Fibroblast of upper back skin (primary cell): ENCODE measurements around the gene MEGF6.

Experiments
- DNase-seq: peaks from one replicate; pipeline ENCODE4 v3.0.0-alpha.2; 2013

MEGF6 gene

GRCh38 chr1:3645666-3646355, 34.5 kb upstream of the MEGF6 start:
- DNase-seq = no peak

DNA sequence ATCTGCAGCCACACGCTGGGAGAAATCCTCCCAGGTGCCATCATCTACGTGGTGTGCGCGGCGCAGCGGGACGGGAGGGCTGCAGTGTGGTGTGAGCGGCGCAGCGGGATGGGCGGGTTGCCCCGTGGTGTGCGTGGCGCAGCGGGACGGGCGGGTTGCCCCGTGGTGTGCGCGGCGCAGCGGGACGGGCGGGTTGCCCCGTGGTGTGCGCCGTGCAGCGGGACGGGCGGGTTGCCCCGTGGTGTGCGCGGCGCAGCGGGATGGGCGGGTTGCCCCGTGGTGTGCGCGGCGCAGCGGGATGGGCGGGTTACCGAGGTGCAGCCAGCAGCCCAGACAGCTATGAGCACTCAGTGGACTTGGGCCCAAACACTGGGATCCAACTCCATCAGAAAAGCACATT, 33.9 kb upstream of the MEGF6 start:
- DNase-seq = no peak

- no peak for DNase-seq
Measured at GRCh38 chr1:3644273-3644672, 33.0 kb upstream of the MEGF6 start.

GRCh38 chr1:3642919-3643675, 31.8 kb upstream of the MEGF6 start:
- DNase-seq = no peak

DNA sequence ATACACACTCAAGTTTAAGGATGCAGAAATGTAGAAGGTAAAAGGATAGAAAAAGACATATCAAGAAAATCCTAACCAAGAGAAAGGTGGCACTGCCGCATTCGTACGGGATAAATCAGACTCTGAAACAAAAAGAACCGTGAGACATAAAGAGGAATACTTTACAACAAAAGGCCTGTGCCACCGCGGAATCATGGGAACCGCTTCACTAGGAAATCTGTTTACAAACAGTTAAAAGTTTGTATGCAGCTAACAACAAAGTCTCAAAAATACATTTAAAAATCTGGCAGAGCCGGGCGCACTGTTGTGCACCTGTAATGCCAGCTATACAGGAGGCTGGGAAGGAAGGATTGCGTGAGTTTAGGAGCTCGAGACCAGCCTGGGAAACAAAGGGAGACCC, 30.5 kb upstream of the MEGF6 start:
- no peak for DNase-seq

DNA sequence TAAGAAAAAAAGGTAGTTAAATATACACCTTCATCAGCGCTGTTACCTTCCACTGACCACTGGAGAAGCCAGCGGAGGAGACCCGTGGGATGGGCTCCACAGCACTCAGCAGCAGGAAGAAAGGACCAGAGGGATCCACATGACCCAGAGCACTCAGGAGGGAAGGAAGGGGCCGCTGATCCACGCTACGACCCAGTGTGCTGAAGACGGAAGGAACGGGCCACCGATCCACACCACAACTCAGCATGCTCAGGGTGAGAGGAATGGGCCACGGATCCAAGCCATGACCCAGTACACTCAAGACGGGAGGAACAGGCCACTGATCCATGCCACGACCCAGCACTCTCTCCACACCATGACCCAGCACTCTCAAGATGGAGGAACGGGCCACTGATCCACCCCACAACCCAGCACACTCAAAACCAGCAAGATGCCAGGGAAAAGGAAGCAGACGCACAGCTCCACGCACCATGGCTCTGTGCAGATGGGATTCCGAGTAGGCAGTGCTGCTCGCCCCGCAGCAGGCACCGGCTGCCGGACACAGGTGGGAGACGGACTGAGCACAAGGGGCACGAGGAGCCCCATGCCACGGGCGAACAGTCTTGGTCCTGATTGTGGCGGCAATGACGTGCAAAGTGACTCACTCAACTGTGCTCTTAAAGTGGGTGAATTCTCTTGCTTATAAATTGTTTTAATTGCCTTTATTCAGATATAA, 29.9 kb upstream of the MEGF6 start:
- no peak for DNase-seq

DNA sequence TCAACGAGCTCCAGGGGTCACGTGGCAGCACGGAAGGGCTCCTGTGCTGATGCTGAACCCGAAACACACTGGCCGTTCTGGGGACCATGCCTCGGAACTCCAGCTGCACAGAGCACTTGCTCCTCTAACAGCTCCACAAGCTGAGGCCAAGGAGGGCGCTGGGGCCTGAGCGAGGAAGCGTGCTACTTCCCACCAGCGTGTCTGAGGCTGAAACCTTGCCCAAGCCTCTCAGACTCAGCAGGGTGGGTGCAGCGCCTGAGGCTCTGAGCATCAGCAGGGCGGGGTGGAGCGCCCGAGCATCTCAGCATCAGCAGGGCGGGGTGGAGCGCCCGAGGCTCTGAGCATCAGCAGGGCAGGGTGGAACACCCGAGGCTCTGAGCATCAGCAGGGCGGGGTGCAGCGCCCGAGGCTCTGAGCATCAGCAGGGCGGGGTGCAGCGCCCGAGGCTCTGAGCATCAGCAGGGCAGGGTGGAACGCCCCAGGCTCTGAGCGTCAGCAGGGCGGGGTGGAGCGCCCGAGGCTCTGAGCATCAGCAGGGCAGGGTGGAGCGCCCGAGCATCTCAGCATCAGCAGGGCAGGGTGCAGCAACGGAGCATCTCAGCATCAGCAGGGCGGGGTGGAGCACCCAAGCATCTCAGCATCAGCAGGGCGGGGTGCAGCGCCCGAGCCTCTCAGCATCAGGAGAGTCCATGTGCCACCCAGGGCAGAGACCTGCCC, 29.0 kb upstream of the MEGF6 start:
- DNase-seq = no peak

DNA sequence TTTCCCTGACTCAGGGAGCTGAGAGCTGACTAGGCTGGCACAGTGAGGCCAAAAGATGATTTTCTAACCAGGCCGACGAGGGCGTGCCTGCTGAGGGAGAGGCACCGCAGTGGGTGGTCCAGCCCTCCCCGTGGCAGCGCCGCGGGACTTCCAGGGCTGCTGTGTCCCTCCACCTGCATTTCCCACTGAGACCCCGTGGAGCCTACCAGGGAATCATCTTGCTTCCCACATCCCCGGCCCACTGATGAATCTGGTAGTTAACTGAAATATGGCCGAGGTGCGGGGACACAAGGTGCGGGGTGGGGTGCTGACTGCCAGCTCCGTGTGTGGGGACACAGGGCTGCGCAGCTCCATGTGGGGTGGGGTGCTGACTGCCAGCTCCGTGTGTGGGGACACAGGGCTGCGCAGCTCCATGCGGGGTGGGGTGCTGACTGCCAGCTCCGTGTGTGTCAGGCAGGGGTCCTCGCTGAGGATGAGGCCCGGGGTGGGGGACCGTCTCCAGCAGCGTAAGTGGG, 28.1 kb upstream of the MEGF6 start:
- DNase-seq = no peak

- no peak for DNase-seq
Measured at GRCh38 chr1:3638676-3639075, 27.4 kb upstream of the MEGF6 start.

GRCh38 chr1:3638027-3638426, 26.7 kb upstream of the MEGF6 start:
- DNase-seq = no peak

- DNase-seq = no peak
Measured at GRCh38 chr1:3636531-3636930, 25.2 kb upstream of the MEGF6 start.

DNA sequence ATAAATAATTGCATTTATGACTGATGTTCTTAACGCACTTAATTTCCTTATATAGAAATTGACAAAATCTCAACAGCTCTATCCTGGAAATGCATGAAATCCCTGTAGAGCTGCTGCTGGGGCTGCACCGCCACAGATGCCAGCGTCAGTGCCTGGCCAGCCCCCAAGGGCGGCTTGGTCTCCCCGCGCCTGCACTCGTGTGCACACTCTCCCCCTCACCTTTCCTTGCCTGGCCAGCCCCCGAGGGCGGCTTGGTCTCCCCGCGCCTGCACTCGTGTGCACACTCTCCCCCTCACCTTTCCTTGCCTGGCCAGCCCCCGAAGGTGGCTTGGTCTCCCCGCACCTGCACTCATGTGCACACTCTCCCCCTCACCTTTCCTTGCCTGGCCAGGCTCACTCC, 24.8 kb upstream of the MEGF6 start:
- DNase-seq = no peak

DNA sequence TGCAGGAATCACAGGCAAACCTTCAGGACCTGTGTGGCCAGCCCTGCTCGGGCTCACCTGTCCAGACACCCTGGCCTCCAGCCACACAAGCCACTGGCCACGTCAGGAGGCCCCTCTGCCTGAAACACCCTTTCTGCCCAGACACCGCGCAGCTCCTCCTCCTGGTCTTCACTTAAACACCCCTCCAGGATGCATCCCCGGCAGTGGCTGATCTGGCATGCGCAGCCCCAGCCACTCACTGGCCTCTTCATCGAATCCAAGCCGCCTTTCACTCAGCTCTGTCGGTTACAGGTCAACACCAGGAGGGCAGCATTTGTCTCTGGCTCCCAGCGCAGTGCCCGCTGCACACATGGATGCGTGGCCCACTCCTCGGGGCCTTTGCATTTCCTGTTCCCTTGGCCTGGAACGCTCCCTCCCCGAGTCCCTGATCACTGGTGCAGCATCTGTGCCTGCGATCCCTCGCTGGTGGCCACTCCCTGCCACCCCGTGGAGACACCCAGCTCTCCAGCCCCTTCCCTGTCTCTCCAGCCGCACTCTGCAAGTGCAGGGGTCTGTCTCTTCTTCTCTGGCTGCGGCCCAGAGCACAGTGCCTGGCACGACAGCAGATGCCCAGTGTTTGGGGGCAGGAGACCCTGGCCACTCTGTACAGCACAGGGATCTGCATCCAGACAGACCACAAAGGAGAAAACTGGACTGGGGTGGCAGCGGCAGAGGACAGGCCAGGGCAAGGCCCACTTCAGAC, 22.9 kb upstream of the MEGF6 start:
- no peak for DNase-seq

- no peak for DNase-seq
Measured at GRCh38 chr1:3633344-3634058, 22.2 kb upstream of the MEGF6 start.

DNA sequence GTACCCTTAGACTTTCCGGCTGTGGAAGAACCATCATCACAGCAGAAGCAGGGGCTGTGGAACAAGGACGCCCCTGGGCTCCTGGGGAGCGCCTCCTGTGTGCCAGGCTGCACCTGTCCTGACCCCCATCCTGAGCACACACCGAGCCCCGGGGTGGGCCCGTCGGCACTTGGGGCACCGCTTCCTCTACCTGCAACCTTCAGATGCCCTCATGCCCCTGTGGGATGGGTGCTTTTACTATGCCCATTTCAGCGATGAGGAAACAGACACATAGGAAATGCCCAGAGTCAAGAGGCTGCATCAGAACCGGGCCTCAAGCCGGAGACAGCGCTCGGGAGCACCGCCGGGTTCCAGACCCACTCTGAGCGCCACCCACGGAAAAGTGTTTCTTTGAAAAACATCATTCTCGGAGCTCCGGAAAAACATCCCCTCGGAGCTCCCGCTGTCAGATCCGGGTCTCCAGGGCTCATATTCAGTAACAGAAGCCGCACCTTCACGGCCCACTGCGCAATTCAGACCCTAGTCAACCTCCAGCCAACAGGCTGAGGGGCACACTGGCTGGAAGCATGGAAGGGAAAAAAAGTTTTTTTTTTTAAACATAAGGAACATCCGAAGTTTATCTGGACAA, 21.5 kb upstream of the MEGF6 start:
- DNase-seq = no peak

DNA sequence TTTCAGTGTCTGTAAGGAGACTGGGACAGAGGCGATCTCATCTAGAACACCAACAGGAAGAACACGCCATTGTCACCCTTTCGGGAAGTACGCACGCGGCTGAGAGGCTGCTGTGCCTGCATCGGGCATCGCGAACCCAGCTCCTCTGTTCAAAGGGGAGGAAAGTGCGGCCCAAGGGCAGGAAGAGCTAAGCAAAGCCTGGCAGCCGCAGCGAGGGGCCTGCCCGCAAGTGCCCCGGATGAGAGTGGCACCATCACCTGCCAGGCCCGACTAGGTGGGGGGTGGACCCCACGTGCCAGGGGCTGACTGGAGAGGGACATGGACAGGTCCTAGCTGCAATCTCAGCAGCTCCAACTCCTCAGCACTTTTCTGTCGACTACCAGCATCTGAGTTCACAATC, 21.0 kb upstream of the MEGF6 start:
- no peak for DNase-seq

- DNase-seq = no peak
Measured at GRCh38 chr1:3631320-3632260, 20.3 kb upstream of the MEGF6 start.

DNA sequence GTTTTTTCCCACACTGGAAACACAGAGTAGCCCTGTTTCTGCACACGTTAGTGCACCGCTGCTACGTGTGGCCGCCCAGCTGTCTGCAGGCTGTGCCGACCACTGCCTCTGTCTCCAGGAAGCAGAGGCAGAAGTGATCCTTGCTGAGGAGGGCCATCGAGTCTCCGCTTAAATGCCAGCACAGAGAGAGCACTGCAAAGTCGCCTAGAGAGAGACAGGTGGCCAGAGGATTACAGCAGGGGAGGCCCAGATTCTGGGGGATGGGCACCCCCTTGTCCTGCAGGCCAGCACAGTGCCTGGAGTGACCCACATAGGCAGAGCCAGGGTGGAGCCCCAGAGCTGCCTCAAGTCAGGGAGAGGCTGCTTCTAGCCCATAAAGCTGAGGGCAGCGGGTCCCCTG, 19.6 kb upstream of the MEGF6 start:
- DNase-seq = no peak

GRCh38 chr1:3630161-3630611, 18.9 kb upstream of the MEGF6 start:
- DNase-seq = no peak

DNA sequence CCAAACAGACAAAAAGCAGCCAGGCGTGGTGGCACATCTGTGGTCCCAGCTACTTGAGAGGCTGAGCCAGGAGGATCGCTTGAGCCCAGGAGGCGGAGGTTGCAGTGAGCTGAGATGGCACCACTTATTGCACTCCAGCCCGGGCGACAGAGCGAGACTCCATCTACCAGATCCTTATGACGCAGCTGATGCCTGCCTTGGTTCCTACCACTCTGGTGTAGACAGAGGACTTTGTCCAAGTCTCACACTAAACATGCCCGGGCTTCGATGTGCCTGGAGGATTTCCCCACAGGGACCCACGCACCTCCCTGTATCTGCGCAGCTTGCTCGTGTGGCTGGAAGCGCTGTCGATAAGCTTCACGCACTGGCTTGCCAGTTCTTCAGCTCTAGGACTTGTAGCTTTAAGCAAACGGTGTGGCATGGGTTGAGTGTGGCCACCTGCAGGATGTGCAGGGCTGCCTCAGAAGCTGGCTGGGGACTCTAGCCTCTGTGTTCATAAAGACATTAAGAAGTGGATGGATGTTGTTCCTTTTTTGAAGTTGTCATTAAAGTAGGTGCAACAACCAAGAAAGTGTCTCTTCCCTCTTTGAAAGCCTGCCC, 18.4 kb upstream of the MEGF6 start:
- no peak for DNase-seq
